ENCODE results near the gene GPR89A.
A peak's percentile ranks its signal among the peaks of the same experiment; 100 is the strongest.
"Not testable (repeated sequence)": the region's sequence is repeated elsewhere in the genome, so short reads cannot be mapped to it uniquely, and the experiment has no call there.

Gene GPR89A

DNA sequence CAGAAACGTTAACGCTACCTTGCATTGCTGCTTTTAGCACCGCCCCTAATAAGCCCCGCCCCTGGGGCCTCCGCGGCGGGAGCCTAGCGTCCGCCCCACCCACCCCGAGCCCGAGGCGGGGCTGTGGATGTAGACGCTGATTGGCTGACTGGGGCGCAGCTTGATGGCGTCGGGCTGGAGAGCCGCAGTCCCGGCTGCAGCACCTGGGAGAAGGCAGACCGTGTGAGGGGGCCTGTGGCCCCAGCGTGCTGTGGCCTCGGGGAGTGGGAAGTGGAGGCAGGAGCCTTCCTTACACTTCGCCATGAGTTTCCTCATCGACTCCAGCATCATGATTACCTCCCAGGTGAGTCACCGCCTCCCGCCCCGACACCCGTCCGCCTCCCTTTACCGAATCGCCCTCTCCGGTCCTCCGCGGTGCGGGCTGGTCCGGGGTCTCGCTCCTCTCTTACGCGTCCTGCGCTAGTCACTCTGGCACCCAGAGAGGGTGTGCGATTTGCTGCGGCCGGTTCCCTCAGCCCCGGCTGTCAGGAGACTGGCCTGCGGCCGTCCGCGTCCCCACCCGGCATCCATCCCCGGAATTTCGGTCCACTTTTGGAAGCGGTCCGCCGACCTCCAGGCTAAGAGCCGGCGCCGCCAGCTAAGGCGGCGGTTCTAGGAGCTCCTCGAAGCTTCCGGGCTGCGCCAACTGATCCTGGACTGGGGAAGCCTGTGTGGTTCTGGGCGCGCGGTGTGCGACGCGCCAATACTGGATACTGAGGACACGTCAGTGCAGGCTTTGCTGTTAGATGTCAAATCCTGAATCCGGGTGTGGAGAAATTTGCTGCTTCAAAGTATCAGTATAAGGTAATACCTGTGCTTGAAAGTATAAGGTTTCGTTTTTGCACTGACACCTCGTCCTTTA lies at the start of gene GPR89A:
Gene GPR89A, plus strand, starts transcription at position 156 of the 901 bp plus-strand sequence. Its CDS starts 146 bp downstream, at position 302.
- DNase-seq, result peak; percentile 79

- DNase-seq, result not testable (repeated sequence)
These were observed 21.0 kb upstream of the GPR89A start for GRCh38 chr1:145586820-145587219.

GRCh38 chr1:145590806-145591205 lies 17.0 kb upstream of the GPR89A start:
- DNase-seq, result not testable (repeated sequence)

DNA sequence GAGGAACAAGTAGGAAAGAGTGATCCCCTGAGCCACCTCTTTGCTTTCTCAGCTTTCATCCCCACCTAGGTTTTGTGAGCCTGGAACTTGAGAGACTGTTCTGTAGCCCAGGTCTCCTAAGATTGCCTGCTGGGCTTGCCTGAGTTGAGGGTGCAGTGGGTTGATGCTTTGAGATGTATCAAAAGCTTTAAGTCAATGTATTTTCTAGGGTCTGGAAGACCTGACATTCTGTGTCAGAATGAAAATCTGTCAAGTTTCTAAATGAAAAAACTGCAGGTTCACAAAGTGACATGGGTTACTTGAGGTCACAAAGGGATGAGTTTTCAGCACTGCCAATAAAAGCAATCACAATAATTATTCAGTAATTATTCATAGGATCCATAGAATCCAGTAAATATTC lies 15.4 kb upstream of the GPR89A start:
- not testable (repeated sequence) for DNase-seq

DNA sequence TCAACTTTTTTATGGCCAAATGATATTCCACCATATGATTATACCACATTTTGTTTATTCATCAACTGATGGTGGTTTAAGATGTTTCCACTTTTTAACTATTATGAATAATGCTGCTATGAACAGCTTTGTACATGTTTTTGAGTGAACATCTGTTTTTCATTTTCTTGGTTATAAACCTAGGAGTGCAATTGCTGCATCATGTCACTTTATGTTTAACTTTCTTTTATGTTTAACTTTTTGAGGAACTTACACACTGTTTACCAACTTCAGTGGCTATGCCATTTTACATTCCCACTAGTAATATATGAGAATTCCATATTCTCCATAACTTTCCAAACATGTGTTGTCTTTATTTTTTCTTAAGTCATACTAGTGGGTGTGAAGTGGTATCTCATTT lies 12.4 kb upstream of the GPR89A start:
- peak; percentile 31 for DNase-seq

GRCh38 chr1:145596236-145596635 lies 11.6 kb upstream of the GPR89A start:
- not testable (repeated sequence) for DNase-seq

GRCh38 chr1:145599426-145599825 lies 8.4 kb upstream of the GPR89A start:
- DNase-seq, result not testable (repeated sequence)

DNA sequence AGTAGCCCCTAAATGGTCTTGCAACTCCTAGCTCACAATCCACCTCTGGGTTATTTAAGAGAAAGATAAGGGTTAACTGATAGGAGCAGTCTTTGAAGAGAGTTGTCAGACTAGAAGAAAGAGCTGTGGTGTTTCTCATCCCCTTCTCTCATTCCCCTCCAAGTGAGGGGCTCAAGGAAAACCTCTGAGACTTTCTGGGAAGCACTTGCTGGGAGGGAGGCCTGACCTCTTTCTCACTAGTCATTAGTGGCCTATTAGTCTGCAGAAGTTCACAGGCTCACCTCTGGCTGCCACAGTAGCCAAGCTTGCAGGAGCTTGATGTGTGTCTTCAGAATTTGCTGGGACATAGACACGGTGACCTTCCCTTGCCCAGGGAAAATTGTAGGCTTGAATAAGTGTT lies 6.2 kb upstream of the GPR89A start:
- no peak for DNase-seq

DNA sequence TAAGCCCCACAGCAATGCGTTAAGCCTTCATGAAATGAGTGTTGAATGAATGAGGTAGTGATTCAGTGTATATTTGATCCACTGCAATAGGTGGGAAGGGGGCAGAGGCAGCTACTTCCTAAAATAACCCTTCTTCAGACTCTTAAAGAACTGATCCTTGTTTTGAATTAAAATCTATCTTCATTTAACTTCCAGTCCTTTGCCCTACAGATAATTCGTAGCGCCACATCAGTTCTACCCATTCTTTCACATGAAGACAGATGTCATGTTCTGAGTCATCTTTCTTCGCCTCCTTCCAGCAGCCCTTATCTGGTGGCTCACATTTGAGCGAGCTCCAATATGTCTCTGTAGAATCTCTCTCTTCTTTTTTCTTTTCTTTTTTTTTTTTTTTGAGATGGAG lies 948 bp upstream of the GPR89A start:
- not testable (repeated sequence) for DNase-seq

DNA sequence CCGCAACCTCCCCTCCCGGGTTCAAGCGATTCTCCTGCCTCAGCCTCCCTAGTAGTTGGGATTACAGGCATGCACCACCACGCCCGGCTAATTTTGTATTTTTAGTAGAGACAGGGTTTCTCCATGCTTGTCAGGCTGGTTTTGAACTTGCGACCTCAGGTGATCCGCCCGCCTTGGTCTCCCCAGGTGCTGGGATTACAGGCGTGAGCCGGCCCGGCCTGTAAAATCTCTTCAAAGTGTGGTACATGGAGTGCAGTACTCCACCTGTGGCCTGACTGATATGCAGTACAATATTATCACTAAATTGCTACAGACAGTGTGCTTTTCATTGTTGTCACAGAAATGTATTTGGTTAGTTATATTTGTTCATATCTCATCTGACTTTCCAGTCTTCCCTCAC lies 499 bp upstream of the GPR89A start:
- not testable (repeated sequence) for DNase-seq

- not testable (repeated sequence) for DNase-seq
These were observed 3.0 kb downstream of the GPR89A start for GRCh38 chr1:145610744-145611143.

- DNase-seq, result peak; percentile 1
These were observed 12.3 kb downstream of the GPR89A start for GRCh38 chr1:145620073-145620472.

DNA sequence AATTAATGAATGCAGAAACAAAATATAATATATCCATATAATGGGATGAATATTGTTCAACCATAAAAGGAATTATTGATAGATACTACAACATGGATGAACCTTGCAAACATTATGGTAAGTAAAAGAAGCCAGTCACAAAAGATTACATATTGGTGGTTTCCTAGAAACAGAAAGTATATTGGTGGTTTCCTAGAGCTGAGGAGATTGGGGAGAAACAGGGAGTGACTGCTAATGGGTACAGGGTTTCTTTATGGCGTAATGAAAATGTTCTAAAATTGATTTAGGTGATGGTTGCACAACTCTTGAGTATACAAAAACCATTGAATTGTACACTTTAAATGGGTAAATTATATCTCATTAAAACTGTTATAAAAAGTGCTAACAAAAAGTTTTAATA lies 14.4 kb downstream of the GPR89A start:
- not testable (repeated sequence) for DNase-seq

DNA sequence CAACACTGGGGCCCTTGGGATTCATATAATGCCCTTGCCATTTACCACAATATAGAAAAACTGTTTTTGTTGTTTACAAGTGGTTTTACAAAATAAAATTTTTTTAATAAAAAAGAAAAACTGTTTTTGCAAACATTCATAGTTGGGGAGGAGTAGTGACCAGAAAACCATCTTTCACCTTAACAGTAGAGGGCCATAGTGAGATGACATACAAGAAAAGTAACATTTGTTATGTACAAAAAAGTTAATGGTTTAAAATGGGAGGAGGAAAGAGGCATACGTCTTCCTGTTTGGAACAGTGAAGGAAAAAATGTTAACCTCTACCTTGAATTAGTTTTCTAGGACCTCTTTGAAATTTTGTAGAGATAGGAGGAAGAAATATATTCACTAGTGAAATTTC lies 28.4 kb downstream of the GPR89A start:
- not testable (repeated sequence) for DNase-seq

DNA sequence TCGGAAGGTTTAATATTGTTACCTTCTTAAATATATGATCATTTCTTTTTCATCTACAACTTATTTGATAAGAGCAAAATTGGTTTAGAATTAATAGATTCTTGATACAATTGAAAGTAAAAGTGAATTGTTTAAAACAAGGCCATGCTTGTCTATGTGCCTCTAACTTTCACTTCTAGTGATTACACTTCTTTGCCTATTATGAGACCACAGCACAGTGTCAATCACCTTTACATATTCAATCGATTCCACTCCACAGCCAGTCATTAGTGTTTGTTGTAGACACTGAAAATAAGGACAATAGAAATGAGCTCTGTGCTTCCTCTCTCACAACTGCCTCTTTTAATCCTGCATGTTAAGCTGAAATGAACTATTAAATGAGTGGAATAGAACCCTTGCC lies 34.1 kb downstream of the GPR89A start:
- not testable (repeated sequence) for DNase-seq

DNA sequence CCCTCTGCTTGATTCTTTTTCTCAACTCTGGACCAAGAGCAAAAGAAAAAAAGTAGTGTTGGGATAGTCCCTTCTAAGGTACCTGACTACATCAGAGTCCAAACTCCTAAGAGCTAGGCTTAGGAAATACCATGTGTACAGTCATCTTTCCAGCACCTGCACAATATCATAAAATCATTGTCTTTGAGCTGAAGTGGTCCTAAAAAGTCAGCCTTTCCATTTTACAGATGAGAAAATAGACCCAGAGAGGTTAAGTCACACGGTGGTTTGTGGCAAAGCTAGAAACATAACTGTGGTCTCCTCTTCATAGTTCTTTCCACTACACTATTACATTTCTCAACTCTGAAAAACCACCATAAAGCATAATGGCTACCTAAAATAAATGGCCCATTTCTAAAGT lies 36.2 kb downstream of the GPR89A start:
- DNase-seq, result not testable (repeated sequence)

- DNase-seq, result not testable (repeated sequence)
These were observed 48.6 kb downstream of the GPR89A start for GRCh38 chr1:145656245-145656943.

DNA sequence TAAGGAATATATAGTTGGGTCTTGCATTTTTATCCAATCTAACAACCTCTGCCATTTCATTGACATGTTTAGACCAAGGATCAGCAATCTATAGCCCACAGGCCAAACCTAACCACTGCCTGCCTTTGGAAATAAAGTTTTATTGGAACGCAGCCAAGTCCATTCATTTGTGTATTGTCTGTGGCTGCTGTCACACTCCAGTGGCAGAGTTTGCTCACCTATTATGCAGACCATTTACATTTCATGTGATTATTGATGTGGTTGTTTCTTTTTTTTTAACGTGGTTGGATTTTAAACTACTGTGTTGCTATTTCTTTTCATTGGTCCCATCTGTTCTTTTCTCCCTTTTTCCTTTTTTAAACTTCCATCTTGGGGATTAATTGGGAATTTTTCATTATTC lies 54.7 kb downstream of the GPR89A start:
- DNase-seq, result not testable (repeated sequence)

GRCh38 chr1:145665015-145665414 lies 57.2 kb downstream of the GPR89A start:
- DNase-seq, result not testable (repeated sequence)

DNA sequence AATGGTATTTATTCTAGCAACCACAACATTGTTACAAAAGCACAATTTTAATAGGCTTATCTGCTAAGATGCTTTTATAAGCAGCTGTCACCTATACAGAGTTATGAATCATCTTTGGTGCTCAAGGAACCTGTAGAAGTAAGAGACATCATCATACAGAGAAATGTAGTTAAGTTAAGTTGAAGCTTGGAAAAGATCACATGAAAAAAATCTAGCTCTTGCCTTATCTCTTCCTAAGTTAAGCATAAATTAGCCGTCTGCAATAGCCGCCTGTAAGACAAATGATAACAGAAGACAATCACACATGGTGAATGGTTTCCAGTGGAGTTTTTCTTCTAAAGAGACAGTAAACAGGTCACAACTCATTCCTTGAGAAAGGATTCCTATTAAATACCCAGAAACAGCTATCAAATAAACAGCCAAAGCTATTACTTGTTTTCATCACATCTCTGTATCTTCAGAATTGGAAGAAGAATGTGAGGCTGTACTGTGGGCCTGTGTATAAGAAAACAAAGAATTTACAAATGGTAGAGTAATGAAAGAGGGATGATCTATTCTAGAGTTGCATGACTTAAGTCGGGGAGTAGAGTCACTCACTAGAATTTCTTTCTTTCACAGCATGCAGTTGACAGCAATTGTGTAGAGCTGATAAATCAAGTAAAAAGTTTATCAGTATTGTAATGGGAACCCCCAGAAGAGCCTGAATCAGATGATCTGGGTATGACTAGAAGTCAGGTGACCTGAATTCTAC lies 63.4 kb downstream of the GPR89A start:
- DNase-seq, result not testable (repeated sequence)

GRCh38 chr1:145673217-145673616 lies 65.4 kb downstream of the GPR89A start:
- DNase-seq, result not testable (repeated sequence)

DNA sequence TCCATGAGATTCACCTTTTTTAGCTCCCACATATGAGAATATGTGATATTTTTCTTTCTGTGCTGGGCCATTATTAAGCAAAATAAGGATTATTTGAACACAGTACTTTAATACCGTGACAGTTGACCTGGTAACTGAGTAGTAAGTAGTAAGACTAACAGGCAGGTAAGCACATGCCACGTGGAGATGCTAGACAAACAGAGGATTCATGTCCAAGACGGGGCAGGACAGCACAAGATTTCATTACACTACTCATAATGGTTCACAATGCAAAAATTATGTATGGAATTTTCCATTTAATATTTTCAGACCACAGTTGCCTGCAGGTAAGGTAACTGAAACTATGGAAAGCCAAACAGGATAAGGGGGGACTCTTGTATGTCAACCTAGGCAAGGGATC lies 77.1 kb downstream of the GPR89A start:
- not testable (repeated sequence) for DNase-seq

- DNase-seq, result not testable (repeated sequence)
These were observed 78.3 kb downstream of the GPR89A start for GRCh38 chr1:145686078-145686477.
